Activated naive CD8-positive, alpha-beta T cell (primary cell): ENCODE measurements around the gene ADSS2.
"Not testable (repeated sequence)": the region's sequence is repeated elsewhere in the genome, so short reads cannot be mapped to it uniquely, and the experiment has no call there.

ENCODE experiments used
- H3K27ac Mint-ChIP-seq: one replicate; pipeline ENCODE4 v1.8.0; 2021; ENCODE audit warnings: mixed read lengths
- H3K27me3 Mint-ChIP-seq: one replicate; pipeline ENCODE4 v1.8.0; 2021; ENCODE audit warnings: mixed read lengths
- H3K36me3 Mint-ChIP-seq: one replicate; pipeline ENCODE4 v1.8.0; 2021; ENCODE audit warnings: mixed read lengths
- H3K4me1 Mint-ChIP-seq: one replicate; pipeline ENCODE4 v1.8.0; 2021; ENCODE audit warnings: low read depth, mixed read lengths
- H3K4me3 Mint-ChIP-seq: one replicate; pipeline ENCODE4 v1.8.0; 2021; ENCODE audit warnings: mild to moderate bottlenecking, mixed read lengths
- H3K9me3 Mint-ChIP-seq: one replicate; pipeline ENCODE4 v1.8.0; 2021; ENCODE audit warnings: low read depth, mixed read lengths

ADSS2 gene

GRCh38 chr1:244394826-244395765 lies 56.6 kb downstream of the ADSS2 start:
- H3K27ac Mint-ChIP-seq: no peak overlapping the region
- no peak overlapping the region for H3K4me3 Mint-ChIP-seq
- peaks cover 9% of the 10 kb centered on the region for H3K4me1 Mint-ChIP-seq
- H3K36me3 Mint-ChIP-seq: peaks cover 2% of the 10 kb centered on the region
- peaks cover 5% of the 10 kb centered on the region for H3K9me3 Mint-ChIP-seq
- H3K27me3 Mint-ChIP-seq: no peaks in the 10 kb centered on the region

GRCh38 chr1:244394346-244394745 lies 57.4 kb downstream of the ADSS2 start:
- Mint-ChIP-seq H3K27ac (no peak overlapping the region), H3K4me3 (no peak overlapping the region), H3K36me3 (peaks cover 2% of the 10 kb centered on the region), H3K27me3 (no peaks in the 10 kb centered on the region), H3K9me3 (peaks cover 5% of the 10 kb centered on the region), H3K4me1 (peaks cover 9% of the 10 kb centered on the region)

GRCh38 chr1:244393604-244394176 lies 58.0 kb downstream of the ADSS2 start:
- Mint-ChIP-seq H3K27me3 (no peaks in the 10 kb centered on the region), H3K9me3 (no peaks in the 10 kb centered on the region)

GRCh38 chr1:244391761-244392160 lies 59.9 kb downstream of the ADSS2 start:
- peaks cover 3% of the 10 kb centered on the region for H3K36me3 Mint-ChIP-seq
- peaks cover 3% of the 10 kb centered on the region for H3K4me1 Mint-ChIP-seq
- no peaks in the 10 kb centered on the region for H3K9me3 Mint-ChIP-seq
- H3K4me3 Mint-ChIP-seq: no peak overlapping the region
- H3K27me3 Mint-ChIP-seq: no peaks in the 10 kb centered on the region
- no peak overlapping the region for H3K27ac Mint-ChIP-seq

More at GRCh38 chr1:244393604-244394176, 58.0 kb downstream of the ADSS2 start:
- peaks cover 8% of the 10 kb centered on the region for H3K4me1 Mint-ChIP-seq
- no peak overlapping the region for H3K27ac Mint-ChIP-seq
- H3K36me3 Mint-ChIP-seq: no peaks in the 10 kb centered on the region
- no peak overlapping the region for H3K4me3 Mint-ChIP-seq

- H3K4me1 Mint-ChIP-seq: no peaks in the 10 kb centered on the region
- no peaks in the 10 kb centered on the region for H3K9me3 Mint-ChIP-seq
- no peaks in the 10 kb centered on the region for H3K27me3 Mint-ChIP-seq
- H3K27ac Mint-ChIP-seq: no peak overlapping the region
- H3K4me3 Mint-ChIP-seq: no peak overlapping the region
- peaks cover 5% of the 10 kb centered on the region for H3K36me3 Mint-ChIP-seq
Observed at GRCh38 chr1:244388961-244389360, 62.7 kb downstream of the ADSS2 start.

GRCh38 chr1:244387415-244387814 lies 64.3 kb downstream of the ADSS2 start:
- Mint-ChIP-seq H3K4me3 (no peak overlapping the region), H3K36me3 (peaks cover 8% of the 10 kb centered on the region), H3K27me3 (no peaks in the 10 kb centered on the region), H3K4me1 (no peaks in the 10 kb centered on the region), H3K27ac (no peak overlapping the region), H3K9me3 (no peaks in the 10 kb centered on the region)

- peaks cover 13% of the 10 kb centered on the region for H3K36me3 Mint-ChIP-seq
- no peaks in the 10 kb centered on the region for H3K9me3 Mint-ChIP-seq
- no peaks in the 10 kb centered on the region for H3K27me3 Mint-ChIP-seq
- H3K4me1 Mint-ChIP-seq: no peaks in the 10 kb centered on the region
- no peak overlapping the region for H3K4me3 Mint-ChIP-seq
- no peak overlapping the region for H3K27ac Mint-ChIP-seq
Observed at GRCh38 chr1:244386595-244386994, 65.1 kb downstream of the ADSS2 start.

GRCh38 chr1:244384066-244384465 lies 67.6 kb downstream of the ADSS2 start:
- Mint-ChIP-seq H3K27me3 (no peaks in the 10 kb centered on the region), H3K36me3 (peaks cover 13% of the 10 kb centered on the region), H3K4me3 (no peak overlapping the region), H3K27ac (no peak overlapping the region), H3K4me1 (no peaks in the 10 kb centered on the region), H3K9me3 (no peaks in the 10 kb centered on the region)

- Mint-ChIP-seq H3K27me3 (no peaks in the 10 kb centered on the region), H3K27ac (no peak overlapping the region), H3K9me3 (no peaks in the 10 kb centered on the region), H3K36me3 (peaks cover 13% of the 10 kb centered on the region), H3K4me1 (no peaks in the 10 kb centered on the region), H3K4me3 (no peak overlapping the region)
Observed at GRCh38 chr1:244383278-244383884, 68.3 kb downstream of the ADSS2 start.

GRCh38 chr1:244381878-244382565 lies 69.7 kb downstream of the ADSS2 start:
- Mint-ChIP-seq H3K4me3 (no peak overlapping the region), H3K4me1 (no peaks in the 10 kb centered on the region), H3K27me3 (no peaks in the 10 kb centered on the region), H3K27ac (no peak overlapping the region), H3K36me3 (peaks cover 9% of the 10 kb centered on the region), H3K9me3 (no peaks in the 10 kb centered on the region)

GRCh38 chr1:244376126-244376525 lies 75.6 kb downstream of the ADSS2 start:
- Mint-ChIP-seq H3K27ac (no peak overlapping the region), H3K36me3 (no peaks in the 10 kb centered on the region), H3K27me3 (no peaks in the 10 kb centered on the region), H3K4me1 (no peaks in the 10 kb centered on the region), H3K4me3 (no peak overlapping the region), H3K9me3 (no peaks in the 10 kb centered on the region)

- H3K4me1 Mint-ChIP-seq: no peaks in the 10 kb centered on the region
- H3K9me3 Mint-ChIP-seq: no peaks in the 10 kb centered on the region
- no peak overlapping the region for H3K4me3 Mint-ChIP-seq
- H3K27ac Mint-ChIP-seq: no peak overlapping the region
- no peaks in the 10 kb centered on the region for H3K36me3 Mint-ChIP-seq
- no peaks in the 10 kb centered on the region for H3K27me3 Mint-ChIP-seq
Observed at GRCh38 chr1:244375051-244375450, 76.7 kb downstream of the ADSS2 start.

GRCh38 chr1:244374484-244374883 lies 77.2 kb downstream of the ADSS2 start:
- not testable (repeated sequence) for H3K9me3 Mint-ChIP-seq, H3K36me3 Mint-ChIP-seq, H3K4me1 Mint-ChIP-seq, H3K27ac Mint-ChIP-seq, H3K27me3 Mint-ChIP-seq, H3K4me3 Mint-ChIP-seq

- Mint-ChIP-seq H3K36me3 (no peaks in the 10 kb centered on the region), H3K27ac (no peak overlapping the region), H3K27me3 (no peaks in the 10 kb centered on the region)
Observed at GRCh38 chr1:244371242-244372141, 80.2 kb downstream of the ADSS2 start.

More at GRCh38 chr1:244371242-244372141, 80.2 kb downstream of the ADSS2 start:
- Mint-ChIP-seq H3K4me1 (no peaks in the 10 kb centered on the region), H3K4me3 (no peak overlapping the region), H3K9me3 (no peaks in the 10 kb centered on the region)
